ENCODE data around the gene KRTAP10-8. TPM values are rescaled to one million over a fixed set of nuclear protein-coding genes. Genes with fewer than 3 reads are reported as not detected.

KRTAP10-8 gene
- total and polyA plus RNA-seq, 2 of the 4 experiments (the other 2 are of a cell fraction) = not detected

DNA sequence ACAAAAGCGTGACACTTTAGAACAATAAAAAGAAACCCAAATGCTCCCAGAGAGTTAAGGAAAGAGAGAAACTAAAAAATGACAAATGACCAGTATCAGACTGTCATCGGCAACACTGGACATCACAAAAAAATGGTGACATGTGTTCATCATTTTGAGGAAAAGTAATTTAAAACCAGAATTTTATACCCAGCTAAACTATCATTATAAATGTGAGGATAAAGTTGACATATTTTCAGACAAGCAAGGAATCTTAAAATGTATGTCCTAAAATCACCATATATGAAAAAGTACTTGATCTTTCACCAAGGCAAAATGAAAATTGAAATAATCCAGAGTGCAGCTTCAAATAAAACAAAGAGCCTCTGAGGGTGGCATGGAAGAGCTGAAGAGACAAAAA, 33.0 kb downstream of the KRTAP10-8 start:
- Histone ChIP-seq H4K5ac (ENCODE audit: low read depth, low read length) (no peak overlapping the region), H4K20me1 (ENCODE audit: insufficient read depth, low read length) (no peaks in the 10 kb centered on the region), H3K4ac (ENCODE audit: low read depth, low read length) (no peak overlapping the region), H4K8ac (ENCODE audit: low read depth in 2 of 2, low read length in 2 of 2) (no peak overlapping the region), H2AFZ (replicated peaks; ENCODE audit: low read length, poor library complexity) (no peak overlapping the region), H2BK120ac (ENCODE audit: low read depth, low read length) (no peak overlapping the region), H3K9me1 (ENCODE audit: insufficient read depth, low read length) (no peaks in the 10 kb centered on the region), H2BK20ac (ENCODE audit: low read depth, low read length) (no peak overlapping the region), H4K91ac (ENCODE audit: insufficient read depth, low read depth, low read length) (no peak overlapping the region), H3K9me3 (ENCODE audit: control insufficient read depth, insufficient read depth, low read length) (peaks cover 10% of the 10 kb centered on the region), H3K9ac (ENCODE audit: low read depth, low read length) (no peak overlapping the region), H3K18ac (ENCODE audit: low read depth, low read length) (no peak overlapping the region), H2AK5ac (ENCODE audit: low read depth, low read length) (no peak overlapping the region), H3K79me1 (ENCODE audit: low read depth in 1 of 2, low read length in 2 of 2) (no peaks in the 10 kb centered on the region), H3K23ac (ENCODE audit: low read depth, low read length) (no peak overlapping the region), H2AK9ac (replicated peaks; ENCODE audit: low read depth, low read length, poor library complexity) (no peak overlapping the region), H3K56ac (ENCODE audit: extremely low read depth, insufficient read depth, low read length) (no peak overlapping the region), H3K27ac (ENCODE audit: insufficient read depth, low read length) (no peak overlapping the region), H2BK5ac (ENCODE audit: low read depth, low read length, poor library complexity, severe bottlenecking) (no peak overlapping the region), H3K4me2 (ENCODE audit: low read depth, low read length) (no peak overlapping the region), H2BK15ac (ENCODE audit: low read depth, low read length) (no peak overlapping the region), H3K4me3 (ENCODE audit: insufficient read depth, low read depth, low read length) (no peak overlapping the region), H3K27me3 (ENCODE audit: control insufficient read depth, insufficient read depth, low read length) (no peaks in the 10 kb centered on the region; the same call in 1 of the 2 replicates), H3K14ac (replicated peaks; ENCODE audit: low read depth, low read length) (no peak overlapping the region), H3K36me3 (ENCODE audit: control insufficient read depth, insufficient read depth, low read length) (no peaks in the 10 kb centered on the region), H3K4me1 (ENCODE audit: control insufficient read depth, insufficient read depth, low read length) (no peaks in the 10 kb centered on the region)
- no peak for ATAC-seq (ENCODE audit: low read depth)
- BruUV-seq (replicated peaks) = no TSS peak
- TF ChIP-seq, protein P1, sequence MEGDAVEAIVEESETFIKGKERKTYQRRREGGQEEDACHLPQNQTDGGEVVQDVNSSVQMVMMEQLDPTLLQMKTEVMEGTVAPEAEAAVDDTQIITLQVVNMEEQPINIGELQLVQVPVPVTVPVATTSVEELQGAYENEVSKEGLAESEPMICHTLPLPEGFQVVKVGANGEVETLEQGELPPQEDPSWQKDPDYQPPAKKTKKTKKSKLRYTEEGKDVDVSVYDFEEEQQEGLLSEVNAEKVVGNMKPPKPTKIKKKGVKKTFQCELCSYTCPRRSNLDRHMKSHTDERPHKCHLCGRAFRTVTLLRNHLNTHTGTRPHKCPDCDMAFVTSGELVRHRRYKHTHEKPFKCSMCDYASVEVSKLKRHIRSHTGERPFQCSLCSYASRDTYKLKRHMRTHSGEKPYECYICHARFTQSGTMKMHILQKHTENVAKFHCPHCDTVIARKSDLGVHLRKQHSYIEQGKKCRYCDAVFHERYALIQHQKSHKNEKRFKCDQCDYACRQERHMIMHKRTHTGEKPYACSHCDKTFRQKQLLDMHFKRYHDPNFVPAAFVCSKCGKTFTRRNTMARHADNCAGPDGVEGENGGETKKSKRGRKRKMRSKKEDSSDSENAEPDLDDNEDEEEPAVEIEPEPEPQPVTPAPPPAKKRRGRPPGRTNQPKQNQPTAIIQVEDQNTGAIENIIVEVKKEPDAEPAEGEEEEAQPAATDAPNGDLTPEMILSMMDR (conservative IDR thresholded peaks at IDR 0.05; ENCODE audit: low read depth, low read length) = no peak
- TF ChIP-seq RAD21 (IDR thresholded peaks at IDR 0.05; ENCODE audit: low read length) = no peak
- TF ChIP-seq MAFK (IDR thresholded peaks at IDR 0.05; ENCODE audit: low read depth, low read length) = no peak
- TF ChIP-seq, protein P2, sequence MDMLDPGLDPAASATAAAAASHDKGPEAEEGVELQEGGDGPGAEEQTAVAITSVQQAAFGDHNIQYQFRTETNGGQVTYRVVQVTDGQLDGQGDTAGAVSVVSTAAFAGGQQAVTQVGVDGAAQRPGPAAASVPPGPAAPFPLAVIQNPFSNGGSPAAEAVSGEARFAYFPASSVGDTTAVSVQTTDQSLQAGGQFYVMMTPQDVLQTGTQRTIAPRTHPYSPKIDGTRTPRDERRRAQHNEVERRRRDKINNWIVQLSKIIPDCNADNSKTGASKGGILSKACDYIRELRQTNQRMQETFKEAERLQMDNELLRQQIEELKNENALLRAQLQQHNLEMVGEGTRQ (IDR thresholded peaks at IDR 0.05; ENCODE audit: low read depth, low read length) = no peak
- no peak for TF ChIP-seq MAZ (IDR thresholded peaks at IDR 0.05; ENCODE audit: borderline replicate concordance, low read depth, low read length)
- TF ChIP-seq POLR2A (IDR thresholded peaks at IDR 0.05; ENCODE audit: low read depth, low read length) = no peak
- TF ChIP-seq, protein P3, sequence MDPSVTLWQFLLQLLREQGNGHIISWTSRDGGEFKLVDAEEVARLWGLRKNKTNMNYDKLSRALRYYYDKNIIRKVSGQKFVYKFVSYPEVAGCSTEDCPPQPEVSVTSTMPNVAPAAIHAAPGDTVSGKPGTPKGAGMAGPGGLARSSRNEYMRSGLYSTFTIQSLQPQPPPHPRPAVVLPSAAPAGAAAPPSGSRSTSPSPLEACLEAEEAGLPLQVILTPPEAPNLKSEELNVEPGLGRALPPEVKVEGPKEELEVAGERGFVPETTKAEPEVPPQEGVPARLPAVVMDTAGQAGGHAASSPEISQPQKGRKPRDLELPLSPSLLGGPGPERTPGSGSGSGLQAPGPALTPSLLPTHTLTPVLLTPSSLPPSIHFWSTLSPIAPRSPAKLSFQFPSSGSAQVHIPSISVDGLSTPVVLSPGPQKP (IDR thresholded peaks at IDR 0.05; ENCODE audit: borderline replicate concordance, low read depth, low read length) = no peak
- TF ChIP-seq CEBPB (IDR thresholded peaks at IDR 0.05; ENCODE audit: low read depth, low read length) = no peak
- no peak for TF ChIP-seq RCOR1 (IDR thresholded peaks at IDR 0.05; ENCODE audit: insufficient replicate concordance, low read length)
- no peak for TF ChIP-seq BHLHE40 (IDR thresholded peaks at IDR 0.05; ENCODE audit: low read depth, low read length)
- TF ChIP-seq RFX5 (IDR thresholded peaks at IDR 0.05; ENCODE audit: low read depth, low read length) = no peak
- no peak for TF ChIP-seq MXI1 (IDR thresholded peaks at IDR 0.05; ENCODE audit: borderline replicate concordance, low read depth, low read length)
- no peak for TF ChIP-seq NFE2L2 (IDR thresholded peaks at IDR 0.05; ENCODE audit: low read depth, low read length)
- no peak for TF ChIP-seq CHD1 (IDR thresholded peaks at IDR 0.05; ENCODE audit: low read depth, low read length)
- TF ChIP-seq SMC3 (IDR thresholded peaks at IDR 0.05; ENCODE audit: low read depth, low read length) = no peak
- TF ChIP-seq FOS (IDR thresholded peaks at IDR 0.05; ENCODE audit: low read depth, low read length) = no peak
- dilution Hi-C loops (cut with HindIII; ENCODE audit: low sequenced_read_pairs, unreplicated experiment) (no loop called here), intact Hi-C loops (cut with micrococcal nuclease) (no loop called here), in situ Hi-C loops (cut with MboI; ENCODE audit: low sequenced_read_pairs) (no loop called here)
- ChIA-PET POLR2A (ENCODE audit: unreplicated experiment) (no interaction called here), CTCF (no interaction called here)
- DNase-seq = no peak
- no CpG with 5 or more reads among the region's 2 CpGs for WGBS, 2 experiments (ENCODE audit: extremely low coverage in 2 of 2, insufficient read length in 1 of 2)

Data from IMR-90 (cell line).